HG03575 (cell line): Measurements from ENCODE around the gene KIAA0930.
"Not testable (repeated sequence)": the region's sequence is repeated elsewhere in the genome, so short reads cannot be mapped to it uniquely, and the experiment has no call there.

Experiments
- ATAC-seq: cut with Tn5 transposase; IDR thresholded peaks from one replicate; pipeline ENCODE4 v1.9.1; 2021; ENCODE audit not compliant: unreplicated experiment, insufficient number of reproducible peaks, low FRiP score; ENCODE audit errors: extremely low read depth

Gene KIAA0930

GRCh38 chr22:45240810-45241631, at the start of gene KIAA0930:
Gene KIAA0930 (minus strand): TSS chr22:45240894. CDS start chr22:45240703, 191 bp downstream.
- ATAC-seq: no peak

GRCh38 chr22:45286854-45287551, 46.3 kb upstream of the KIAA0930 start:
- no peak for ATAC-seq

DNA sequence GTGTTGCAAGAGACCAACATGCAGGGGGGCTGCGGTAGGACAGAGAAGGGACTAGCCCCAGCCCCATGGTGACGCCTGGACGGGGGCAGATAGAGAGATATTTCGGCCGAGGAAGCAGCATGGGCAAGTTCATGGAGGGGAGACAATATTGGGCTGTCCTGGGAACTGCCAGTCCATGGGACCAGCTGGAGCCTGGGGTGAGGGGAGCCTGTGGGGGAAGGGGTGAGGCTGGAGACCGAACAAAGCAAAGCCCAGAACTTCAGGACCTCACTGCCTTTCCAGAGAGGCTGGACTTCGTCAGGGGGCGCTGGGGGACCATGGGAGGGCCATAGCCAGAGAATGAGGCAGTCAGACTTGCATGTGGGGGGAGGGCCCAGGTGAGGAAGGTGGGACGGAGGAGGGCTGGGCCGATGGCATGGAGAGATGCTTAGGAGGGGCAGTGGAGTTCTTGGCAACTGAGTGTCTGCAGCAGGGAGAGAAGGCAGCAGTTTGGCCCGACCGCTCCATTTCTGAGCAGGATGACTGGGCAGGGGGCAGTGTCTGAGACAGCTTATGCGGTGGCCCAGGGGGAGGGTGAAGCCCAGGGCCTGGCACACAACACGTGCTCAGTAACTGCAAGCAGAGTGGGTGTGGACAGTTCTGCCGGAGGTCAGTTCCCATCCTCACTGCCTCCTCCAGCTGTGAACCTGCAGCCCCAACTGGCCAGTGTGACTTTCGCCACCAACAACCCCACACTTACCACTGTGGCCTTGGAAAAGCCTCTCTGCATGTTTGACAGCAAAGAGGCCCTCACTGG, 44.8 kb upstream of the KIAA0930 start:
- ATAC-seq: no peak

GRCh38 chr22:45284705-45285262, 44.1 kb upstream of the KIAA0930 start, which contains the start of gene UPK3A:
Gene UPK3A (plus strand): TSS chr22:45284949. CDS start chr22:45285014, 65 bp downstream.
- no peak for ATAC-seq

- ATAC-seq: no peak
Observed at GRCh38 chr22:45281010-45281409, 40.3 kb upstream of the KIAA0930 start.

DNA sequence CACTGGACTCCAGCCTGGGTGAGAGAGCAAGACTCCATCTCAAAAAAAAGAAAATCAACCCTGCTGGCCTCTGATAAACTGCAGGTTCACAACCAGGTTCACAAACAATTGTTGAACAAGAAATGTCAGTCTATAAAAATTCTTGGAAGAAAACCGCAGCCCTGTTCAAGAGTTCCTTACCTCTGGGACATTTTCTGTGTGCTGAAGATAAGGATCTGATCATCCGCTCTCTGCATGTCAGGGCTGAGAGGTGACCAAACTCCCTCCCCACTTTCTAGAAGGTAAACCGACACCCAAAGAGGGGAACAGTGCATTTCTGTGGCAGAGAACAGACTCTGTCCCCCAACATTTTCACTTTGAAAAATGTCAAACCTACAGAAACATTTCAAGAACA, 39.9 kb upstream of the KIAA0930 start:
- ATAC-seq: no peak

DNA sequence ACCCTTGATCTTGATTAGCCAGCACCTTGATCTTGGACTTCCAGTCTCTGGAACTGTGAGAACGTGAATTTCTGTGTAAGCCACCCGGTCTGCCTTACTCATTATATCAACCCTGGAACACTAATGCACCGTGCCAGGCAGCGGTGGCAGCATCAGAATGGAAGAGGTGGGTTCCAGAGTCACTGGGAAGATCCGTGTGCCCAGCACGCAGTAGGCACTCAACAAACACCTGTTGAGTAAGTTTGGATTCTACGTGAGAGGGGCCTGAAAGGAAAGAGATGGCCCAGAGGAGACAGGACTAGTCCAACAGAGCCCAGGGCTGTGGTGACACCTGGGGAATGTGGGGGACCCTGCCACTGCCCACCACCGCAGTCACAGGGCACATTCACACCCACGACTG, 37.4 kb upstream of the KIAA0930 start:
- no peak for ATAC-seq

GRCh38 chr22:45277720-45278119, 37.0 kb upstream of the KIAA0930 start:
- not testable (repeated sequence) for ATAC-seq

DNA sequence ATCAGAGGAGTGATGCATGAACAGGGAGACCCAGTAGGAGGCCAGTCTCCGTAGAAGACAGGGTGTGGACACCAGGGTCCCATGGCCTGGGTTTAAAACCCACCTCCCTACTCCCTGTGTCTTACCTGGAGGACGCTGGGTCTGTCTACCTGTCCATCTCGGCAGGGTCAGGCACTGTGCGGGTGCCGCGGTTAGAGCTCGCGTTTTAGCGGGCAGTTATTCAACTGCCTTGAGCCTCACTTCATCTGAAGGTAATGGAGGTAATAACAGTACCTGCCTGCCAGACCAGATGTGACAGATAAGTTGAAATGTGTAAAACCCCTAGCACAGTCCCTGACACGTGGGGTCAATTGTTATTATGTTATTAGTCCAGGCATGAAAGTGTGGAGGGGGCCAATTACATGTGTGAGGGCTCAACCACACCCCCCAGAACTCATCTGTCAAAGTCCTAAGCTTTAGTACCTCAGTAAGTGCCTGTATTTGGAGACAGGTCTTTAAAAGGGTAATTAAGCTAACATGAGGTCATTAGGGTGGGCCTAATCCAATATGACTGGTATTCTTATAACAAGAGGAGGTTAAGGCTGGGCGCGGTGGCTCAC, 35.9 kb upstream of the KIAA0930 start:
- ATAC-seq: no peak

DNA sequence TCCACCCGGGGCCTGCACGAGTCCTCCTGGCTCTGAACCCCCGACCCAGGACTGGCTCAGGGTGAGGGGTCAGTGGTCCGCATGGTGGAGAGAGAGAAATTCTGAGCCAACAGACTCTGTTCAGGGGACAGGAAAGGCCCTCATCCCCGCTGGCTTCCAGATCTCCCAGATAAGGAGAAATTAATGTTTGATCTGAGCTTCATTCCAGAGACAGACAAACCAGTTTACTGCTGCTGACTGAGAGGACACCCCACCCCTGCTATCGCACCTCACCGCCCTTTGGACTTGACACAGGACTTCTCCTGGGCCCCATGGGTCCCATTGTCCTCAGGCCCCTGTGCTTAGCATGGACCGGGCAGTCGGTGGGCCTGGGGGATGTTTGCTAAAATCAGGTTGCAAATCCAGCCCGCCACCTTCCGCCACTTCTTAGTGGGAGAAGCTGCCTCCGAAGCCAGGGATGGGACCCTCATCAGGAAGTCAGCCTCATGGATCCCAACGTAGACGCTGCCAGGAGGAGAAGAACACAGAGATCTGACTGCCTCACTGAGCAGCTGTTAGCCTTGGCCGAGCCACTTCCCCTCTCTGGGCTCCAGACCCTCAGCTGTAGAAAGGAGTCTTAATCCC, 32.9 kb upstream of the KIAA0930 start:
- no peak for ATAC-seq

DNA sequence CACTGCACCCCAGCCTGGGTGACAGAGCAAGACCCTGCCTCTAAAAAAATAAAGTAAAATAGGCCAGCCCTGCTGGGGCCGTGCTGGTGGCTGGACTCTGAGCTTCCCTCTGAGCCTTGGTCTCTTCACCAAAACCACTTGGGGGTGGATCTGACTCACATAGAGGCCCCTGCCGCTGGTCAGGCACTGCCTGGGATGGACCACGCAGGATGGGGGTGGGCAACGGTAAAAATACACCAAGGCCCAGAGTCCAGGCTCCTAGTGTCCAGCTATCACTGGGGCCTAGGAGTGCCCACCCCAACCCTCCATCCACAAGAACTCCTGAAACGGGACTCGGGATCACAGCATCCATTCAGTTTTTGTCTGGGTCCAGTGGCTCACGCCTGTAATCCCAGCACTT, 31.8 kb upstream of the KIAA0930 start:
- no peak for ATAC-seq

DNA sequence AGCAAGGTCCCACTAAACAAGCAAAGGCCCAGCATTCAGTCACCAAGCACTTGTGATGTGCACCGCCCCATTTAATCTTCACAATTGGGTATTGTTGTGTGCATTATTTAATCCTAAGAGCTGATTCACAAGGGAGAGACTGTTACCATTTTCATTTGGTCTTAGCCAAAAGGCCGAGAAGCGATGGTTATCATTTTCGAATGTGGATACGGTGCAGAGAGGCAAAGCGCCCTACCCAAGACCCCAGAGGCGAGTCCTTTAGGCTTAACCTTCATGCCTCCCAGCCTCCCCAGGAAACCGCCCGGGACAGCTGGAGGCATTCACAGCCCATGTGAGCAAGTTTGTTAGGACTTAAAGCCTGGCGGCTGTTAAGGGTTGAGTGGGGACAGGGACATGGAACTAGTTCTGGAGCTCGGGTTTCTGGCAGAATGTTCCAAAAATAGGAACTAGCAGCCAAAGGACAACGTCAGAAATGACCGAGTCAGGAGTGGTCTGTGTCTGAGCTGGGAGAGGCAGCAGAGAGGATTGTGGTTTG, 31.0 kb upstream of the KIAA0930 start:
- ATAC-seq: no peak

GRCh38 chr22:45270095-45271020, 29.7 kb upstream of the KIAA0930 start:
- ATAC-seq: no peak

- ATAC-seq: no peak
Observed at GRCh38 chr22:45268958-45269844, 28.5 kb upstream of the KIAA0930 start.

DNA sequence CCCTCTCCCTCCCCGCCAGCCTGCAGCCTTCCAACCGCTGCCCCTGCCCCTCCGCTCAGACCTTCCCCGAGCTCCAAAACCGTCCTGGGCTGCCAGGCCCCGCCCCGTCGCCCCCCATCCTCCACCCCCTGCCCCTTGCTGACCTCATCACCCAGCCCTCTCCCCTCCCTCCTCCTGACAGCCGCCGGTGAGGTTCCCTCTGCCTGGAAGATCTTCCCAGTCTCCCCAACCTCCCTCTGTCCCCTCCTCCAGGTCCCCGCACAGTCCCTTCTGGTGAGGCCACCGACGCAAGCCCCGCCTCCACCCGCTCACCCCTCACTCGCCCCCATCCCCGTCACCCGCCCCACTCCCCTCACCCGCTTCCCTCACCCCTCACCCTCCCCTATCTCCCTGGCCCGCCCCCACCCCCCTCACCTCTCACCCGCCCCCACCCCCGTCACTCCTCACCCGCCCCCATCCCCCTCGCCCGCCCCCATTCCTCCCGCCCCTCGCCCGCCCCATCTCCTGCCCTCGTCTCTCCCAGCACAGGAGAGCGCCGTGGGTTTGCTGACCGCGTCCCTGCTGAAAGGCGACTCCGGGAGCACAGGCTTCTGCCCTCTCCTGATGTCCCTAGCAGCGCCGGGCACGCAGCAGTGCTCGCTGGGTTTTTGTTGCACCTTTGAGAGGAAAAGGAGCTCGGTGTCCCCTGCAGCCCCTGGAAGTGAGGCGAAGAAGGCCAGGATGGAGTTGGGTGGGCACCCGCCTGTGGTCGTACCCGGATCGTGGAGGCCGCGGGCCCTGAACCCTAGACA, 27.7 kb upstream of the KIAA0930 start:
- no peak for ATAC-seq

GRCh38 chr22:45265535-45265934, 24.8 kb upstream of the KIAA0930 start:
- no peak for ATAC-seq
